Hindlimb muscle (tissue), 1 donor: Measurements from ENCODE around the gene MOCS3. TPM values are rescaled to one million over a fixed set of nuclear protein-coding genes. Genes with fewer than 3 reads are reported as not detected.

ENCODE experiments used
- DNase-seq: peaks from one replicate; pipeline ENCODE4 v3.0.0-alpha.2; 2013
- polyA plus RNA-seq: library from polyadenylated mRNA; unstranded; fragments of 120-200 nt; gene quantifications from one replicate; pipeline ENCODE4 v1.2.1, GENCODE V29; 2013; ENCODE audit not compliant: insufficient read length

The MOCS3 gene
- polyA plus RNA-seq, 1 donor: 3.3 TPM

- DNase-seq: no peak
Measured at GRCh38 chr20:50983321-50983720, 24.7 kb downstream of the MOCS3 start.

- peak; percentile 83 for DNase-seq
Measured at GRCh38 chr20:50987493-50988210, 29.0 kb downstream of the MOCS3 start.

- no peak for DNase-seq
Measured at GRCh38 chr20:50991076-50991475, 32.5 kb downstream of the MOCS3 start.

- DNase-seq: no peak
Measured at GRCh38 chr20:50992336-50992732, 33.7 kb downstream of the MOCS3 start.

- no peak for DNase-seq
Measured at GRCh38 chr20:50992733-50993457, 34.3 kb downstream of the MOCS3 start.

GRCh38 chr20:50993876-50994275, 35.3 kb downstream of the MOCS3 start:
- no peak for DNase-seq

GRCh38 chr20:50995506-50995905, 36.9 kb downstream of the MOCS3 start:
- DNase-seq: no peak

GRCh38 chr20:50996901-50997865, 38.6 kb downstream of the MOCS3 start:
- DNase-seq: no peak

GRCh38 chr20:50999355-50999754, 40.7 kb downstream of the MOCS3 start:
- no peak for DNase-seq

- no peak for DNase-seq
Measured at GRCh38 chr20:51001430-51002265, 43.0 kb downstream of the MOCS3 start.

GRCh38 chr20:51002633-51003032, 44.0 kb downstream of the MOCS3 start:
- no peak for DNase-seq

GRCh38 chr20:51003753-51004152, 45.1 kb downstream of the MOCS3 start:
- DNase-seq: no peak

GRCh38 chr20:51004305-51004727, 45.7 kb downstream of the MOCS3 start:
- no peak for DNase-seq

- no peak for DNase-seq
Measured at GRCh38 chr20:51004781-51005180, 46.2 kb downstream of the MOCS3 start.

- no peak for DNase-seq
Measured at GRCh38 chr20:51005214-51005613, 46.6 kb downstream of the MOCS3 start.

- DNase-seq: no peak
Measured at GRCh38 chr20:51008718-51009117, 50.1 kb downstream of the MOCS3 start.

GRCh38 chr20:51009303-51010042, 50.9 kb downstream of the MOCS3 start:
- DNase-seq: no peak

GRCh38 chr20:51010043-51010365, 51.4 kb downstream of the MOCS3 start:
- DNase-seq: no peak

- no peak for DNase-seq
Measured at GRCh38 chr20:51010932-51011331, 52.3 kb downstream of the MOCS3 start.

- no peak for DNase-seq
Measured at GRCh38 chr20:51011479-51011878, 52.9 kb downstream of the MOCS3 start.

- no peak for DNase-seq
Measured at GRCh38 chr20:51012357-51012756, 53.7 kb downstream of the MOCS3 start.
